Parathyroid adenoma (tissue), 2 donors: ENCODE results near the gene PCCA.

Experiments used
- H2AFZ ChIP-seq: fragments of 300-600 bp; sonication (generic); one replicate; pipeline ENCODE4 v1.7.0; 2017; ENCODE audit warnings: antibody characterized with exemption, mild to moderate bottlenecking
- H3K27ac ChIP-seq: fragments of 300-600 bp; sonication (generic); one replicate; pipeline ENCODE4 v1.7.0; 2017
- H3K27me3 ChIP-seq: fragments of 300-600 bp; sonication (generic); one replicate; pipeline ENCODE4 v1.7.0; 2017; ENCODE audit warnings: low read length; ENCODE audit not compliant: control insufficient read depth, insufficient read depth
- H3K36me3 ChIP-seq: fragments of 300-600 bp; sonication (generic); one replicate; pipeline ENCODE4 v1.7.0; 2017; ENCODE audit warnings: low read length; ENCODE audit not compliant: control insufficient read depth, insufficient read depth
- H3K4me1 ChIP-seq: fragments of 300-600 bp; sonication (generic); one replicate; pipeline ENCODE4 v1.7.0; 2017; ENCODE audit warnings: control low read depth
- H3K4me2 ChIP-seq: fragments of 300-600 bp; sonication (generic); one replicate; pipeline ENCODE4 v1.7.0; 2017; ENCODE audit warnings: low read length
- H3K4me3 ChIP-seq: fragments of 300-600 bp; sonication (generic); one replicate; pipeline ENCODE4 v1.7.0; 2017; ENCODE audit warnings: low read depth, low read length
- H3K79me2 ChIP-seq: fragments of 300-600 bp; sonication (generic); one replicate; pipeline ENCODE4 v1.7.0; 2017; ENCODE audit warnings: control low read depth
- H3K9ac ChIP-seq: fragments of 300-600 bp; sonication (generic); one replicate; pipeline ENCODE4 v1.7.0; 2017; ENCODE audit warnings: mild to moderate bottlenecking
- H3K9me3 ChIP-seq: fragments of 300-600 bp; sonication (generic); one replicate; pipeline ENCODE4 v1.7.0; 2017; ENCODE audit warnings: low read length; ENCODE audit not compliant: control insufficient read depth
- TF ChIP-seq, protein P1 (sequence below): fragments of 300-600 bp; sonication (generic); IDR thresholded peaks from one replicate; pipeline ENCODE4 v1.7.0; 2017; ENCODE audit warnings: antibody characterized with exemption, mild to moderate bottlenecking
- donor health status: primary hyperparathyroidism.

PCCA gene

GRCh38 chr13:100484702-100485101, 395.8 kb downstream of the PCCA start:
- TF ChIP-seq, protein P1, sequence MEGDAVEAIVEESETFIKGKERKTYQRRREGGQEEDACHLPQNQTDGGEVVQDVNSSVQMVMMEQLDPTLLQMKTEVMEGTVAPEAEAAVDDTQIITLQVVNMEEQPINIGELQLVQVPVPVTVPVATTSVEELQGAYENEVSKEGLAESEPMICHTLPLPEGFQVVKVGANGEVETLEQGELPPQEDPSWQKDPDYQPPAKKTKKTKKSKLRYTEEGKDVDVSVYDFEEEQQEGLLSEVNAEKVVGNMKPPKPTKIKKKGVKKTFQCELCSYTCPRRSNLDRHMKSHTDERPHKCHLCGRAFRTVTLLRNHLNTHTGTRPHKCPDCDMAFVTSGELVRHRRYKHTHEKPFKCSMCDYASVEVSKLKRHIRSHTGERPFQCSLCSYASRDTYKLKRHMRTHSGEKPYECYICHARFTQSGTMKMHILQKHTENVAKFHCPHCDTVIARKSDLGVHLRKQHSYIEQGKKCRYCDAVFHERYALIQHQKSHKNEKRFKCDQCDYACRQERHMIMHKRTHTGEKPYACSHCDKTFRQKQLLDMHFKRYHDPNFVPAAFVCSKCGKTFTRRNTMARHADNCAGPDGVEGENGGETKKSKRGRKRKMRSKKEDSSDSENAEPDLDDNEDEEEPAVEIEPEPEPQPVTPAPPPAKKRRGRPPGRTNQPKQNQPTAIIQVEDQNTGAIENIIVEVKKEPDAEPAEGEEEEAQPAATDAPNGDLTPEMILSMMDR, result no peak
- Histone ChIP-seq H3K4me1 (no peaks in the 10 kb centered on the region), H3K4me2 (no peak overlapping the region), H3K4me3 (no peak overlapping the region), H2AFZ (no peak overlapping the region), H3K79me2 (no peaks in the 10 kb centered on the region), H3K36me3 (no peaks in the 10 kb centered on the region), H3K27ac (no peak overlapping the region), H3K27me3 (no peaks in the 10 kb centered on the region), H3K9ac (no peak overlapping the region), H3K9me3 (no peaks in the 10 kb centered on the region)

GRCh38 chr13:100485265-100485664, 396.4 kb downstream of the PCCA start:
- no peaks in the 10 kb centered on the region for H3K9me3 ChIP-seq
- no peaks in the 10 kb centered on the region for H3K27me3 ChIP-seq
- no peaks in the 10 kb centered on the region for H3K36me3 ChIP-seq
- TF ChIP-seq, protein P1, result no peak
- no peaks in the 10 kb centered on the region for H3K4me1 ChIP-seq
- no peak overlapping the region for H2AFZ ChIP-seq
- no peak overlapping the region for H3K4me2 ChIP-seq
- H3K79me2 ChIP-seq, result no peaks in the 10 kb centered on the region
- H3K27ac ChIP-seq, result no peak overlapping the region
- H3K9ac ChIP-seq, result no peak overlapping the region
- no peak overlapping the region for H3K4me3 ChIP-seq

DNA sequence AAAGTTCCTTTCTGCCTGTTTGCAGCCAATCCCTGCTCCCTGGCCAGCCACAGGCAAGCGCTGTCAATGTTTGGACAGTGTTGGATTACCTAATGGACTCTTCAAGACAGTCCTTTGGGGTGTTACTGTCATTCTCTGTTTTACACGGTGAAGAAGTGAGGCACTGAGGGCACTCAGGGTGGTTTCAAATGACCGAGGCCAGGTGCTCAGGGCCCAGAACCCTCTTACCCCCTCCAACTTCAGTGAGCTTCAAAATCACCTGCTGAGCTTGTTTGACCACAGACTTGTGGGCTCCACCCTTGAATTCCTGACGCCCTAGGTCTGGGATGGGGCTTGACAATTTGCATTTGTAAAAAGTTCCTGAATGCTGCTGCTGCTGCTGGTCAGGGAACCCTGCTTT, 401.8 kb downstream of the PCCA start:
- TF ChIP-seq, protein P1, result no peak
- no peaks in the 10 kb centered on the region for H3K4me1 ChIP-seq
- no peak overlapping the region for H3K4me3 ChIP-seq
- no peak overlapping the region for H3K9ac ChIP-seq
- no peaks in the 10 kb centered on the region for H3K79me2 ChIP-seq
- no peaks in the 10 kb centered on the region for H3K27me3 ChIP-seq
- no peak overlapping the region for H3K4me2 ChIP-seq
- H3K36me3 ChIP-seq, result no peaks in the 10 kb centered on the region
- no peak overlapping the region for H2AFZ ChIP-seq
- no peak overlapping the region for H3K27ac ChIP-seq
- H3K9me3 ChIP-seq, result no peaks in the 10 kb centered on the region

GRCh38 chr13:100491164-100491842, 402.4 kb downstream of the PCCA start:
- Histone ChIP-seq H3K27me3 (no peaks in the 10 kb centered on the region), H2AFZ (no peak overlapping the region), H3K9ac (no peak overlapping the region), H3K4me2 (no peak overlapping the region), H3K27ac (no peak overlapping the region), H3K36me3 (no peaks in the 10 kb centered on the region), H3K9me3 (no peaks in the 10 kb centered on the region), H3K79me2 (no peaks in the 10 kb centered on the region), H3K4me3 (no peak overlapping the region), H3K4me1 (no peaks in the 10 kb centered on the region)
- TF ChIP-seq, protein P1, result no peak

DNA sequence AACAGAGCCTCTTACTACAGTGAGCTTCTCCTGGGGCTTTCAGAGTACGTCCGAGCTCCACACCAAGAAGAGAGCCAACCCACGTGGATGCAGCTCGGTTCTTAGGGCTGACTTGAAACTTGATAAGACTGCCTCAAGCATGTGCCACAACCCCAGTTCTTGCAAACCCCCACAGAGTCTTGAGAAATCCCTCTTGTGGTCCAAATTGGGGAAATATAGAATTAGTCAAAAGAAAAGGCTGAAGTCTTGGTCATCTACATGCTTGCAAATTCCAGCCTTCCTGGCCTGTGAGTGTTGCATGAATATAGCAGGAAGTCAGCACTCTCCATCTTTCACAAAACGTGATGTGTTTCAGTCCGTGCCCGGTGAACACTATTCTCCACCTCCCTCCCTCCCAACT, 404.5 kb downstream of the PCCA start:
- H3K36me3 ChIP-seq, result no peaks in the 10 kb centered on the region
- H3K27me3 ChIP-seq, result no peaks in the 10 kb centered on the region
- TF ChIP-seq, protein P1, result no peak
- H3K79me2 ChIP-seq, result no peaks in the 10 kb centered on the region
- H3K9me3 ChIP-seq, result no peaks in the 10 kb centered on the region
- H2AFZ ChIP-seq, result no peak overlapping the region
- H3K4me2 ChIP-seq, result no peak overlapping the region
- no peak overlapping the region for H3K4me3 ChIP-seq
- H3K4me1 ChIP-seq, result peaks cover 3% of the 10 kb centered on the region
- H3K9ac ChIP-seq, result no peak overlapping the region
- H3K27ac ChIP-seq, result no peak overlapping the region
